NCI-H2227 treated with DMSO at 0.1 percent for 48 hours (cell line): Measurements from ENCODE around the gene PDE8B.

Experiments
- DNase-seq: peaks from one replicate; lab custom pipeline; 2025; lab: John Stamatoyannopoulos, UW

Gene PDE8B

DNA sequence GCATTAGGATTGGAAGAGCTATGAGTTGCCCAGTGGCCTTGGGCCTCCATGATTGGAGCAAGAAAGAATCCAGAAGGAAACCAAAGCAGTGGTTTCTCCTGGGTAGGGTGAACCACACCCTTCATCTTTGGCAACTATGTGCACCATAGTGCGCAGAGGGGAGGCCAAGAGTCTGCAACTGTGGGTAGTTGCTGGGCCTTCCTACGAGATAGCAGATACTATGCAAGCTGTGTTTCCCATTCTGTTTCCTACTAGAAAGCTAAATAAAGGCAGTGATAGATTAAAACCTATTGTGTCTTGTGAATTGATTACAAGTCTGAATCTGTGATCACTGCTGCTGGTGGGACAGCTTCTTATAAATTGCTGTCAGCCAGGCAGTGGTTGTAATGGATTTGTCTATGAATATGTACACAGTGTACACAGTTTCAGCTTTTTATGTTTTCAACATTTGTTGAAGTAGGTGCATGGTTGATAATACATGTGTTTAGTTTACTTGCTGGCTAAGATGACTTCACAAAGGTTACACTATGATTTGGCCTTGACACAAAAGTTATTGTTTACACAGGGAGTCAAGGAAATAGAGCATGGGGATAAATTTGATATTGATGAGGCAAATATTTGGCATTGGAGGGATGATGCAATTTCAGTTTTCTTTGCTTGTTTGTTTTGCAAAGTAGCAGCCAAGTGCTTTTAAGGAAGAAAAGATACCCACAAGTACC lies 23.7 kb upstream of the PDE8B start:
- DNase-seq = no peak

DNA sequence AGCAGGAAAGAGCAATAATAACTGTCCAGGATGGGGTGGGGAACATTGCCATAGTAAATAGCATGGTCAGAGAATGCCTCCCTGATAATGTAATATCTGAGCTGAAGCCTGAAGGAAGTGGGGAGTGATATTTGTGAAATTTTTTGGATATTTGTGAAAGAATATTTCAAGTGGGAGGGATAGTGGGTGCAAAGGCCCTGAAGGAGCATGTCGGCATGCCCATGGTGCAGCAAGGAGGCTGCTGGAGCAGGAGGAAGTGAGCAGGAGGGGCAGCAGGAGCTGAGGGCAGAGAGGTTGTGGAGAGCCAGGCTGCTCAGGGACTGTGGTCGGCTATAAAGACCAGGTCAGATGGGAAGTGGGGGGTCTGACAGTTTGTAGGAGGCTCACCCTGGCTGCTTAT lies 21.1 kb upstream of the PDE8B start:
- DNase-seq = no peak

DNA sequence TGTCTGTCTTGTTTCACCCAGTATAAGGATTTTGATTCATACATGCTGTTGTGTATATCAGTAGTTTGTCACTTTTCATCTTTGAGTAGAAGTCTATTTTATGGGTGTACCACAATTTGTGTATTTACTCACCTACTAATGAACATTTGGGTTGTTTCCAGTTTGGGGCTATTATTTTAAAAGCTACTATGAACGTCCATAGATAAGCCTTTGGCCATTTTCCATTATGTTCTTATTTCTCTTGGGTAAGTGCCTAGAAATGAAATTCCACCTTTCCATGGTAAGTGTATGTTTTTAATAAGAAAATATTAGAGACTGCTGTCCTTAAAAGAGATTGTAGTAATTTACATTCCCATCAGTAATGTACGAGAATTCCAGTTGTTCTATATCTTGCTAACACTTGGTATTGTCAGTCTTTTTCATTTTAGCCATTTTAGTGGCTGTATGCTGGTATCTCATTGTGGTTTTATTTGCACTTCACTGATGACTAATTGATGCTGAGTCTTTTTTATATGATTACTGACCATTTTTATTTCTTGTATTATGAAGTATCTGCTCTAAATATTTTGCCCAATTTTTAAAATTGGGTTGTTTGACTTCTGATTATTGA lies 17.9 kb upstream of the PDE8B start:
- DNase-seq = no peak

DNA sequence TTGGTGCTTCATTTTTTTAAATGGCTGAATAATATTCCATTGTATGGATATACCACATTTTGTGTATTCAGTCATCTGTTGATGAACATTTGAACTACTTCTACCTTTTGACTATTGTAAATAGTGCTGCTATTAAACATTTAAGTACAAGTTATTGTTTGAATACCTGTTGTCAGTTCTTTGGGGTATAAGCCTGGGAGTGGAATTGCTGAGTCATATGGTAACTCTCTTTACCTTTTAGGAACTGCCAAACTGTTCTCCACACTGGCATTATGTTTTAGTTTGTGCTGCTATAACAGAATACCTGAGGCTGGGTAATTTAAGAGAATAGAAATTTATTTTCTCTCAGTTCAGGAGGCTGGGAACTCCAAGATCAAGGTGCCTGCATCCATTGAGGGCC lies 15.7 kb upstream of the PDE8B start:
- DNase-seq = no peak

DNA sequence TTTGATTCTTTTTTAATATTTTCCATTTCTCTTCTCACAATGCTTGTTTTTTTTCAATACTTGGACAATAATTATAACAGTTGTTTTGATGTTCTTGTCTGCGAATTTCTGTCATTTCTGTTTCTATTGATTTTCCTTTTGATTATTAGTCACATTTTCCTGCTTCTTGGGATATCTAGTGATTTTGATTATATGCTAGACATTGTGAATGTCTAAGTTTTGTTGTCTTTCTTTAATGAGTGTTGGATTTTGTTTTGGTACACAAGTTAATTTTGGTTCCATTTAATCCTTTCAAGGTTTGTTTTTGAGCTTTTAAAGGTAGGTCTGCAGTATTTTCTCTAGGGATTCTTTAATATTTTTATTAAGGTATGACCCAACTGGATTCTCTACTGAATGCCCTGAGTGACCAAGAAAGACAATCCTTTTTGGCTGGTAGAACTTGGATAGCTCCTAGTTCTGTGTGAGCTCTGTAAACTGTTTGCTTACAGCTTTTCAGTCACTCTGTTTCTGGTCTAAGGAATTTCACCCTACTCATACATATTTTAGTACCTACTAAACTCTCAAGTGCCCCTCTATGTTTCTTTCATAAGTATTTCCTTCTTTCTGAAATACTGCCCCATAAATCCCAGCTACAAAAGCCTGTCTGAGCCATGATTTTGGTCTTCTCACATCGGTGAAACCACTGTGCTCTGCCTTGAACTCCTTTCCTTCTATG lies 12.5 kb upstream of the PDE8B start:
- DNase-seq = no peak

DNA sequence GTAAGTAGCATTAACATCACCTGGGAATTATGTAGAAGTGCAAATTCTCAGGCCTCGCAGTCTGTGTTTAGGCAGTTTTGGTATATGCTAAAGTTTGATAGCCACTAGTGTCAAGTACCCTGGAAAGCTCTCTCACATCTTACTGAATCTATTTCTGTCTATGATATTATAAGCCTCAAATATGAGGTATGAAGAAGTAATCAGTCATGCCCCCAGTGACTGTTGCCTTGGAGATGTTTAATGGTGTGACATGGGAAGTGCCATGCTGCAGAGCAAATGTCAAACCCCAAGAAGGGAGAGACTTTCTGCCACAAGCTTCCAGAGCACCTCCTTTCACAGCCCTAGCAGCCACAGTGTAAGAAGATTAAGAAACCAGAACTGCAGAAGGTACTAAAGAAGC lies 9.8 kb upstream of the PDE8B start:
- no peak for DNase-seq

DNA sequence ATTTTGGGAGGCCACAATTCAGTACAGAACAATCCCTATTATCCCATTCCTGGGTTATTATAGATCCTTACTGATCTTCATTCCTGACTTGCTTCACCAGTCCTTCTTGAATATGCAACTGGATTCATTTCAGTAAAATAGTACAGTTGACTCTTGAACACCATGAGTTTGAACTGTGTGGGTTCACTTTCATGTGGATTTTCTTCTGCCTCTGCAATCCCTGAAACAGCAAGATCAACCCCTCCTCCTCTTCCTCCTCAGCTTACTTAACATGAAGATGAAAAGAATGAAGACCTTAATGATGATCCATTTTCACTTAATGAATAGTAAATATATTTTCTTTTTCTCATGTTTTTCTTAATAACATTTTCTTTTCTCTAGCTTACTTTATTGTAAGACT lies 8.3 kb upstream of the PDE8B start:
- no peak for DNase-seq

DNA sequence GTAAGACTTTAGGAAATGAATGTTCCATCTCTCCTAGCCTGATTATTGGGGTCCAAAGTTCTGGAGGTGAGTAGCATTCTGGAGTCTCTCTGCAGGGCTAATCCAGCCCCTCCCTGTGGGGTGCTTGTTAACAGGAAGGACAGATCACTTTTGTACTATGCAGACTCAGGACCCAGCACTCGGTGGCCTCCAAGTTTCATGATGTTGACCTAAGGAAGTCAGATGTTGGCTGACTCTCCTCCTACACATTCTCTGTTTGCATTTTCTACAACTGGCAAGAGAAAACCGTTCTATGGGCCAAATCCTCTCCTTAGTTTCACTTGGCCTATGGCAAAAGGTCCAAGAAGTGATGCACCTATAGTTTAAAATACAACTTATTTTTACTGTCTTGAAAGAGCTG lies 5.5 kb upstream of the PDE8B start:
- DNase-seq = no peak

DNA sequence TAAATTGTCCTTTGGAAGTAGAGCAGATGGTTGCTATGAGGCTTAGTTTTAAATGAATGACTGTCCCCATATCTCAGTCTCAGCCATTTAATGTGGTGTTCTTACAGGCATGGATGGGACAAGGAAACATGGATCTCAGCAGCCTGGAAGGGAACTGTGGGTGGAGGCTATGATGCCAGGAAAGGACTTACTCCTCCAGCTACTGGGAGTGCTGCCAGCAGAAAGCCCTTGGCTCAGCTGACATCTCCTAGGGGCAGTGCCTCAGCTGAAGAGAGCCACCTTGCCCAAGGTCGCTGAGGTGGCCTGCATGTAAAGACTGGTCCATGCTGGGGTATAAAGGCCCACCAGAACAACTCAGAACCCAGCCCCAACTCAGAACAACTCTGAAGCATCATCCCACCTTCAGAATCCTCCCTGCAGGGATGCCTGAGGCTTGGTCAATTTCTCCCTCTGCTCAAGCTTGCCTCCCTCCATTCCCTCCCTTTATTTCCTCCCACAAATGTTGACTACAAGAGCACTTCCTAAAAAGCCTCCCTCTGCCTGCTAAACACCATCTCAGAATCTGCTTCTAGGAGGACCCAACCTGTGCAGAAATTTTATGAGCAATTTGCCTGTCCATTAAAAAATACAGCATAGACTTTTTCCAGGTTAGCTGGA lies 1.8 kb upstream of the PDE8B start:
- DNase-seq = no peak

DNA sequence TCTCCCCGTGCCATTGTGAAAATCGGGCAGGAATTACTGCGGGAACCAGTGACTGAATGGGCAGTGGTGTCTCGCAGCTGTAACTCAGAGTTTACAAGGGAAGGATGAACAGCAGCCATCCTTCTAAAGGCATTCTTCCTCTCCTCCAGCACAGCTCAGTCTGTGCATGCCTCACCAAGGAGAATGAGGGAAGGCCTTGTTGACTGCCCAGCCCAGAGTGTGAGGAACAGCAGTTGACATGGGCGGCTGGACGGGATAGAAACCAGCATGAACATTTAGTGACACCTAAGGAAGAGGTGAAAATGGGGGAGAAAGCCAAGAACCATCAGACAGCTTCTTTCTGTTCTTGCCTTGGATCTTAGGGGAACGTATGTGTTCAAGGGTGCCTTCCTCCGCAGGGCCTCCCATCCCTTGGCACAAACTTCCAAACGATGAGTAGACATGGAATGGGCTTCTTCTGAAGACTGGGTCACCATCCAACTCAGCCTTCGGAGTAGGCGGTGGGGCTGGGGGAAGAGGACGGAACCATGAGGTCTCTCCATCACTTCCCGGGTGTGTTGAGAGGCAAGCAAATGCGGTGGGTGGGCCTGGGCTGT lies 887 bp upstream of the PDE8B start:
- DNase-seq = no peak

DNA sequence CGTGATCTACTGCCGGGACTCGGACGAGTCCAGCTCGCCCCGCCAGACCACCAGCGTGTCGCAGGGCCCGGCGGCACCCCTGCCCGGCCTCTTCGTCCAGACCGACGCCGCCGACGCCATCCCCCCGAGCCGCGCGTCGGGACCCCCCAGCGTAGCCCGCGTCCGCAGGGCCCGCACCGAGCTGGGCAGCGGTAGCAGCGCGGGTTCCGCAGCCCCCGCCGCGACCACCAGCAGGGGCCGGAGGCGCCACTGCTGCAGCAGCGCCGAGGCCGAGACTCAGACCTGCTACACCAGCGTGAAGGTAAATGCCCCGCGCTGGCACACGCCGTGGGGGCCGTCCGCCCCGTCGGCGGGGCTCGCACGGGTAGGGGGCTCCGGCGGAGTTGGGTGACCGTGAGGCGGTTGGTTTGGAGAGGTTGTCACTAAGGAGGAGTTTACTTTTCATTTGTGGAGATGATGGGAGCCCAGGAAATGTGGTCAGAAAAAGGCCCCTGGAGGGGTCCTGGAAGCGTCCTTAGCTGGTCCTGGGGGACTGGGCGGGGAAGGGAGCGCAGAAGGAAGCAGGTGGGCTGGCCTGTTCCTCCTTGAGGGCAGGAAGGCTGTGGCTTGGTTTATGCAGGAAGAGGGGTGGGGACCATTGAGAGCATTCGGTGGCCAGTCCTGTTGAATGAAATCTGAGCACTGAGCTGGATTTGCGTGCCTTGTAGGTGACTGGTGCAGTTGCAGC lies 647 bp downstream of the PDE8B start:
- no peak for DNase-seq

DNA sequence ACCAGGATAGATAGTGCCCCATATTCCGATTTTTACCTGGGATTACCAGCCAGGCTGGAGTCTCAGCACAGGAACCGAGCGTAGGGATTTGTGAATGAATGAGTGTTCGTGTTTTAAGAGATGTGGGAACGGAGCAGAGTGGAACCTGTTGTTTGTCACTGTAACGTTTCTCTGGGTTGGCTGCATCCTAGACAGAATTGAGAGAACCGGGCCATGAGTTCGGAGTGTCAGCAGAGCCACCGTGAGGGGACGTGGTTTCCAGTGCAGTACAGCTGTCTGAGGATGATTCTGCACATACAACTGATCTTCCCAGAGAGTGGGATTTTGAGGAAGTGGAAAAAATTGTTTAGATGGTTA lies 1.2 kb downstream of the PDE8B start:
- no peak for DNase-seq

DNA sequence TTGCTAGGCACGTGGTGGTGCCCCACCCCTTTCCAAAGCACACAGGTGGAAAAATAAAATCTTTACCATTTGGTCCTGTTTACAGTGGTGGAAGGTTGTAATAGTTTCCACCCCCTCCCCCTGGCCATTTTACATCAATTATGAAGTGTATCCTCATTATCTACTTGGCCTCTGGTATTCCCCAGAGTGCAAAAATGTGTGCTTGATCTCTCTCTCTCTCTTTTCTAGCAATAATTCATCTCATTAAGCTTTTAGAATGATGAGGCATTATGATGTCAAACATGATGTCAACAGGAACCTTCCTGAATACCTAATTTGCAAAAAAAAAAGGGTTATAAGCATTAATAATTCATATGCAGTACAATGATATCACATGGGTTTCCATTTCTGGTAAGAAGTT lies 3.1 kb downstream of the PDE8B start:
- DNase-seq = no peak

DNA sequence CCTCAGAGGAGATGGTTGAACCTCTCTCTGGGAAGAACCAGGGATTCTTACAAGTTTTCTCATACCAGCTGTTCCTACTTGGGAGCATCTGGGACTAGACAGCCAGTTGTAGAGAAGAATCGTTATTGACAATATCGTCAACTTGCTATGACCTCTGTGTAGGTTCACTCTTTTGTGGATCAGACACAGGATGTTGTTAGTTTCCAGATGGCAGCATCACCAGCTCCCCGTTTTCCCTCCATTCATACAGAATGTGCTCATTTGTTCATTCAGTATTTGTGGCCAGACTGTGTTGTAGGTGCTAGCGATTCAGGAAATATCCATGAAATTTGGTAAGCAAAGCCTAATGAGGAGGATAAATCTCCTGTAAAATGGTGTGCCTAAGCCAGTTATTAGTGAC lies 3.7 kb downstream of the PDE8B start:
- no peak for DNase-seq

DNA sequence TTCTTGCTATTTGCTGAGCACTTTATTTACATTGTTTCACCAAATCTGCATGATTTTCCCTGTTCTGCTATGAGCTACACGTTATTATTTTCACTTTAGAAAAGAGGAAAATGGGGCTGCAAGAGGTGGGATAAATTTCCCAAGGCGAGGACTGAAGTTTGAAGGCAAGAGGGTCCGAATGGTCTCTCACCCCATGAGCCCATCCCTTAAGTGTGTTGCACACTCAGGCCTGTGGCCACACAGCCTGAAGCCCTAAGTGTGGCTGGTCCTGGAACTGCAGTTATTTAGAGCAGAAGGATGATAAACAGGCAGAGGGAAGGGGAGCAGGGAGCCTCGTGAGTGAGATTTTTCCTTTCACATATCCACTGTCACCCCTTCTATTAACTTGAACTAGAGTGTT lies 7.8 kb downstream of the PDE8B start:
- DNase-seq = no peak

DNA sequence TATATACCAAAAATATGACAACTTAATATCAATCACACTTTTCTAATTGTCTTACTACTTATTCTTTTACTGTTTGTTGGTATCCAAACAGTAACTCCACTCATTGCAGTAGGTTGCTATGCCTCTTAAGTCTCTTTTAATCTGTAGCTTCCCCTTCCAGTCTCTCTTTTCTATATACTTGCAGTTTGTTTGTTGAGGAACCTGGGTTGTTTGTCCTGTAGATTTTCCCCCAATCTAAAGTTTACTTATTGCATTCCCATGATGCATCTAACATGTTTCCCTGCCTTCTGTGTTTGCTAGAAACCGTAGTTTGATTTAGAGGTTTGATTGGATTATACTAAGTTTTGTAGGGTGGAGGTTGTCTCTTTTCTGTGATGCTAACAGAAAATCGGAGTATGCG lies 10.6 kb downstream of the PDE8B start:
- no peak for DNase-seq

DNA sequence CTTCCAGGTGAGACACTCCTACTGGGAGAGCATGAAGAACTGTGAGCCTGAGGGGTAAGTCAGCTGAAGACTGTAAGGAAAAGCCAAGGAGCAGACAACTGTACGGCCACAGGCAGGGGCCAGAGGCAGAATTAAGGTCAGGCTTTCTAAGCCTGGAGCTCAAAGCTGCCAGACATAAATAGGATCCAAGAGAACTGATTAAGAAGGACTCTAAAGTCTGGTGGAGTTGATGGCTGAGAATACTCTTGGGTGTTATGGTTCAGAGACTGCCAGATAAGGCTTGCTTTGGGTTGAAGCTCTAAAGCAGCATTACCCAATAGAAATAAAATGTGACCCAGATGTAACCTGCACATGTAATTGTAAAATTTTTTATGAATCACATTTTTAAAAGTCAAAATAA lies 12.2 kb downstream of the PDE8B start:
- no peak for DNase-seq

DNA sequence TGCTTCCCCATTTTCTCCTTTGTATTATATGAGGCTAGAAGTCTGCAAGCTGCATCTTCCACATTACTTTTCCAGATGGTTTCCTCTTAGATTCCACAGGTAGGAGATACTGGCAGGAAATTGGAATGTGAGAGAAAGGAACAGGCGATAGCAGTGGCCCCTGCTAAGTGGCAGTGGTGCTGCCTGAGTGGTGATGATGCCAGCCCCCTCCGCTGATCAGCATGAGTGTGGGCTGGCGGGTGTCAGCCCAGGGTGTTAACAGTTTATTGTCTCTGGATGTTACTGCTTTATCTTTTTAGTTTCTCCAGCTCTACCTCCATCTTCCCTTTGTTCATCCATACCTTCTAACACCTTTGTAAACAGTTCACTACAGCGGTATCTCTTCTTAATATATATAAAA lies 13.2 kb downstream of the PDE8B start:
- DNase-seq = no peak

DNA sequence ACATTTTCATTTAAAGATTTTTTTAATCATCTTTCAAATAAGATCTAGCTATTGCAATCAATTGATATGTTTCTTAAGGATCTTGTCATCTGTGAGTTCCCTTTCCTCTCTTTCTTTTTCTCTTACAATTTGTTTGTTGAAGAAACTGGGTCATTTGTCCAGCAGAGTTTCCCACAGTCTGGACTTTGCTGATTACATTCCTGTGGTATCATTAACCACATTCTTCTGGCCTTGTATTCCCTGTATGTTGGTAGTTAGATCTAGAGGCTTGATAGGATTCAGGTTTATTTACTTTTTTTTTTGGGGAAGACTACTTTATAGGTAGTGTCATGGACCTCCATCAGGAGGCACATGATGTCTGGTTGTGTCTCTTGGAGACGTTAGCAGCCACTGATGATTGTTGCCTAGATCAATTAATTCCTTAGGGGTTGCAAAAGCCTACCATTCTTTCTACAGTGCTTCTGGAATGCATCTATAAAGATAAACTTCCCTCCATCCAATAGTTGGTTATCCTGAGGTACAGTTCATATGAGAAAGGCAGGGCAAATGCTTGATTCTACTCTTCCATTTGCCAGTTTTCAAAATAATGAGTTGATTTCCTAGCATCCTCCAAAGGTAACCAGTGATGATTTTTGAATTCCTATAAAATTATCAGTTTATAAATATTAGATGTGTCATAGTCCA lies 14.3 kb downstream of the PDE8B start:
- no peak for DNase-seq

DNA sequence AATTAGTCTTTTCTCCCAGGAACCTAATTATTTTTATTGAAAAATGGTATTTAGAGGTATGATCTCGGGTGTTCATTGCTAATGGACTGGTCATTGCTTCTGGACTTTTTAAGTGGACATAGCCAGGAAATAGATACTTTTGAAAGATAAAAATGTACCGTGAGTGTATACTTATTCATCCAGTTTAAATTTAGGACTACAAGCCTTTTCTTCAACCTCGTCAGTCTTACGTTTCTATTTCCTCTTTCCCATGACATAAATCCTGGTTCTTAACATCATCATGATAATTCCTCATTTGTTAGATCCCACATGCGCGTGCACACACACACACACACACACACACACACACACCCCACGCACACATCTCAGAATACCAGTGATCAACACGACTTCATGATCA lies 15.1 kb downstream of the PDE8B start:
- DNase-seq = no peak

DNA sequence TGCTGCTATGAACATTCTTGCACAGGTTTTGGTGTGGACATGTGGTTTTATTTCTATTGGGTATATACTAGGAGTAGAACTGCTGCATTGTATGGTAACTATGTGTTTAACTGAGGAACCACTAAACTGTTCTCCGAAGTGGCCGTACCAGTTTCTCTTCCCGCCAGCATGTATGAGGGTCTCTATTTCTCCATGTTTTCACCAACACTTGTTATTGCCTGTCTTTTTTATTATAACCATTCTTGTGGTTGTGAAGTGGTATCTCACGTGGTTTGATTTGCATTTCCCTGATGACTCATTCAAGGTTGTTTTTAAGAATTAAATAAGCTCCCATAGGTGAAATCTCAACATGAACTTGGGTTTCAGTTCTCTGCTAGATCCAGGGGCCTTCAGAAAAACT lies 19.4 kb downstream of the PDE8B start:
- no peak for DNase-seq
